ENCODE measurements around the gene CBFA2T3.

The CBFA2T3 gene

DNA sequence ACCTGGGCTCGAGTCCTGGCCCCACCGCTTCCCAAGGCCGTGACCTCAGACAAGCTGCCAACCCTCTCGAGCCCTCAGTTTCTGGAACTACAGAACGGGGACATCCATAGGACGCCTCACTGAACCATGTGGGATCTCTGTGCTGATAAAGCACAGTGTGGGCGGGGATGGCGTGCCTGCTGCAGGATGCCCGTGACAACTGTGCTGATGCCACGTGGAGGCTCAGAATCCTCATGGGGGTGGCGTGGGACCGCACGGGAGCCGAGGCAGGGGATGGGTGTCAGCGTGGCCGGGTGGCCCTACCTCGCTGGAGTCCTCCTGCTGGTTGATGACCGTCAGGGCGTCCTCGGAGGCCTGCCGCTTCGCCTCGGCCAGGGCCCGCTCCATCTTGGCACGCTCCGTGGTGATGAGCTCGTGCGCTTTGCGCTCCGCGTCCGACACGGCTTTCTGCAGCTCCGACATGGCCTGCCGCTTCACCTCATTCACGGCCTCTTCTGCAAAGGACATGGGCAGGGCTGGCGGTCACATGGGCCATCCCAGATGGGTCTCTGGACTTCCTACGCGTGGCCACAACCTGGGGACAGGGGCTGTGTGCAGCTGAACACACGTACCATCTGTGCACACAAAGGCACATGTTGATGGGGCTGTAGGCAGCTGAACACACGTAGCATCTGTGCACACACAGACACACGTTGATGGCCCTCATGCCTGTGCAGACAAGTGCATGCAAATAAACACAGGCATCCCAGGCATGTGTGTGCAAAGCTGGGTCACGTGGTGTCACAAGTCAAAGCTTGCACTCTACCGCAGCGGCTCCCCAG lies 97.8 kb downstream of the CBFA2T3 start:
- no peak for DNase-seq (ENCODE audit: low read depth, low spot score)

DNA sequence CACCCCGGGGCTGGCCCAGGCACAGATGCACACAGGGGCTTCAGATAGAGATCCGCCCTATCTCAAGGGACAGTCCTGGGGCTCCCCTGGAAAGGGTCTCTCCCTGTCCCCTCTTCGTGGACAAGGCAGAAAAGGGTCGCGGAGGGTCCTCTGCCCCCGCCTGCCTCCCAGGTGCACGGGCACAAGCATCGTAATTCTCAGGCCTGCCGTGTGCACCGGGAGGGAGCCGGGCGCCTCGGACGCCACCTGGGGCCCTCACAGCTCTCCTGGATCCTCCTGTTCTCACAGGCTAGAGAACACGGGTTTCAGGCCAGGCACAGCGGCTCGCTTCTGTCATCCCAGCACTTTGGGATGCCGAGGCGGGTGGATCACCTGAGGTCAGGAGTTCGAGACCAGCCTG lies 98.7 kb downstream of the CBFA2T3 start:
- DNase-seq (ENCODE audit: low read depth, low spot score) = no peak

DNA sequence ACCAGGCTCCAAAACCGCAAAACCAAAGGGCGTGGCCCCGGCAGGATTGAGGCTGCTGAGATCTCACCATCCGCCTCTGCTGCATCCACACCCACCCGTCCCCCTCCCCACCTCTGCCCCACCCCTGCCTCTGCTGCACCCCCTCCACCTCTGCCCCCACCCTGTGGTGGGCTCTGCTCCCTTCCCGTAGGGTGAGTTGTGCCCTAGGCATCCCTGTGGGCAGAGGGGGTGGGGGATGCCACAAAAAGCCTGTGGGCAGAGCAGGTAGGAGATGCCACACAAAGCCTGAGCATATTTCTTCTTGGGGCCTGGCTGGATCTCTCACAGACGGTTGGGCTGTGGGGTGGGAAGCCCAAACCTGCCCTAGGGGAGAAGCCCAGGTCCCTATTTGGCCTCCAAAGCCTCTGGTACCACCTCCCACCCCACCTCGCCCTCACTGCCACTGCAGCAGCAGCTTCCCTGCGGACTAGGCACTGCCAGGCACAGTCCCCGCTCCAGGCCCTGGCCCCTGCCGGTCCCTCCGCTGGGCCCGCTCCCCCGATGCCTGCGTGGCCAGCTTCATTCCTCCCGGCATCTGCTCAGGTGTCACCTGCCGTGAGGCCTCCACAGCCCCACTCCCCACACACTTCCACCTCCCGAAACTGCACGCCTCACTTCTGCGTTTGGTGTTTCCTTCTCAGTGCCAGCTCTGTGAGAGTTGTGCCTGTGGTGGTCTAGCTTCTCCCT lies 99.3 kb downstream of the CBFA2T3 start:
- no peak for DNase-seq (ENCODE audit: low read depth, low spot score)

DNA sequence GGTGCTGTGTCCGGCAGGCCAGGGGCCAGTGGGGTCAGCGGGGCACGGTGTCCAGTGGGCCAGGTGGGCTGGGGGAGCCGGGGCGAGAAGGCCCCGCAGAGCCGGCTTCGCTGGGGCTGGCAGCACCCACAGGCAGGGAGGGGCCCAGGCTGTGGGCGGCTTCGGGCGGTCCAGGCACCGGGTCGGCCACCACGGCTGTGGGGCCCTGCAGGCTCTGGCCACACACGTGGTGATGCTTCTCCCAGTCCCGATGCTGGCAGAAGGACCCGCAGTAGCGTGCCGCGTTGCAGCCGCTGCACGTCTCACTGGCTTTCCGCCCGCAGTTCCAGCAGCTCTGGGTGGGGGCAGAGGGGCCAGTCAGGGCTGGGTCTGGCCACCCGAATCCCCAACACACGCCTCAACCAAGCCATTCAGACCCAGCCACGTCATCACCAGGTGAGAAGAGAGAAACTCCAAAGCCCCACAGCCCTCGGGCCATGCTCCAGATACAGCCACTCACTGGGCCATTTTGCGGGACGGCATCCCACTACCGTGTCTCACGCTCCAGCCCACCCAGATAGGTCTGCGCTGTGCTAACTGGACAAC lies 100.0 kb downstream of the CBFA2T3 start:
- DNase-seq (ENCODE audit: low read depth, low spot score) = no peak

DNA sequence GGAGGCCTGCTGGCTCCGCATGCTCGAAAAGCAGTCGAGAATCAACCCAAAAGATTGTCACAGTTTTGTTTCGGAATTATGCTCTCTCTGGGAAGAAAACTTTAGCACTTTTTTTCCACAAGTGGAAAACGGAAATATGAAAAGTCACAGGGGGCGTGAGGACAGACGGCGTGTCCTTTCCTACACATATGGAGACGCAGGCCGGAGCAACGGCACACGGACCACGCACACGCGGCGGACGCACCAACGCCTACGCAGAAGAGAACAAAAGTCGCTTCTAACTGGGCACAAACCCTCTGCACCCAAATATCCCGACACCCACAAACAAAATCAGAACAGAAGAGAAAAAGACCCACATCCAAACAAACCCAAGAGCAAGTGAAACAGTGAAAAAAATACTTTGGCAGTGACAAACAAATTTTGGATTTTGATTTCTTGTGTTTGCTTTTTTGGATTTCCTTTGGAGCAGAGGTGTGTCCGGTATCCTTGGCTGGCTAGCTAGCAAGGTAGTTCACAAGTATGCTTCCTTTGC lies 101.2 kb downstream of the CBFA2T3 start:
- no peak for DNase-seq (ENCODE audit: low read depth, low spot score)

DNA sequence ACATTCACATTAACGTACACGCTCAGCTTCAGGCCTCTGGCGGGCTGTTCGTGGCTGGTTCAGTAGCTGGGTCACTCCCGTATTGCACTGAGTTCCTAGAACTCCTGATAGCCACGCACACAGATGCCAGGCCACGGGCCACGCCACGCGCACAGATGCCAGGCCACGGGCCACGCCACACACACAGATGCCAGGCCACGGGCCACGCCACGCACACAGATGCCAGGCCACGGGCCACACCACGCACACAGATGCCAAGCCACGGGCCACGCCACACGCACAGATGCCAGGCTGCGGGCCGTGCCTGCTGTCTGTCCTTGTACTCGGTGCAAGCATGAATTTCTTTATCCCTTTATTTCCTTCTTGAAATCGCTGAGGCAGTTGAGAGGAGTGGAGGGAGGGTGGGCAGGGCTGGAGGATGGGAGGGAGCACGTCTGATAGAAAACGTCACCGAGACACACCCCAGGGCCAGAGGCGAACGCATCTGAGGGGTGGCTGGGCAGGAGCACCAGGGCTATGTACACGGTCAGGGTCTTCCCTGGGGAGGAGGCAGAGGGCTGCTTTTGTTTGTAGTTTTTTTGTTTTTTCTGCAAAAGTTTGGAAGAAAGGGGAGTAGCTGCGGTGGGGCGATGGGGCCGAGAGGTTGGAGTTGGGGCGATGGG lies 101.9 kb downstream of the CBFA2T3 start:
- no peak for DNase-seq (ENCODE audit: low read depth, low spot score)

DNA sequence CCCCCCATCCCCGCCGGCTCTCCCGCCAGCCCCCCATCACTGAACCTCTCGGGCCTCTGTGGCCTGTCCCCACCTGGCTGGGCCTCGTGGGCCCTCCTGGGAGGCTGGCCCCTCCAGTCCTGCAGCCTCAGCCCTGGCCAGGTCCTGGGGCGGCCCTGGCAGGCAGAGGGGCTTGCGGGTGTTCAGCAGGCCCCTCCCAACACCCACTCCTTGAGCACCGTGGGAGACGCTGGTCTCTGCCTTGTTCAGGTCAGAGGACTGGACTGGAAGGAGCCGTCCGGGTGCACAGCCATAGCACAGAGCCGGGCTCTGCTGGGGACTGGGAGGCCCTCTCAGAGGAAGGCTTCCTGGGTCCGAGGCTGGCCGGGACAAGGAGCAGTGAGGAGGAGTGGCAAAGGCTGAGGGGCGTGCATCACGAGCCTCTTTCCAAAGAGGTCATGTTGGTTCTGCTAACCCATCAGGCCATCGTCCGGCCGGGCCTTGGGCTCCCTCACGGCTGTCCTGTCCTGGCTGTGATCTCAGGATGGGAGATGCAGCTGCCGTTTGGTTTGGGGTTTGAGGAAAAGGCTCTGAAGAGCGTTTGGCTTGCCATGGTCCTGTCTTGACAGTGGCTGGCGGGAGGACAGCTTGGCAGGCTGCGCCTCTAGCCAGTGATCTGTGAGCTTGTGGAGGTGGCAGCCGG lies 104.2 kb downstream of the CBFA2T3 start:
- no peak for DNase-seq (ENCODE audit: low read depth, low spot score)

DNA sequence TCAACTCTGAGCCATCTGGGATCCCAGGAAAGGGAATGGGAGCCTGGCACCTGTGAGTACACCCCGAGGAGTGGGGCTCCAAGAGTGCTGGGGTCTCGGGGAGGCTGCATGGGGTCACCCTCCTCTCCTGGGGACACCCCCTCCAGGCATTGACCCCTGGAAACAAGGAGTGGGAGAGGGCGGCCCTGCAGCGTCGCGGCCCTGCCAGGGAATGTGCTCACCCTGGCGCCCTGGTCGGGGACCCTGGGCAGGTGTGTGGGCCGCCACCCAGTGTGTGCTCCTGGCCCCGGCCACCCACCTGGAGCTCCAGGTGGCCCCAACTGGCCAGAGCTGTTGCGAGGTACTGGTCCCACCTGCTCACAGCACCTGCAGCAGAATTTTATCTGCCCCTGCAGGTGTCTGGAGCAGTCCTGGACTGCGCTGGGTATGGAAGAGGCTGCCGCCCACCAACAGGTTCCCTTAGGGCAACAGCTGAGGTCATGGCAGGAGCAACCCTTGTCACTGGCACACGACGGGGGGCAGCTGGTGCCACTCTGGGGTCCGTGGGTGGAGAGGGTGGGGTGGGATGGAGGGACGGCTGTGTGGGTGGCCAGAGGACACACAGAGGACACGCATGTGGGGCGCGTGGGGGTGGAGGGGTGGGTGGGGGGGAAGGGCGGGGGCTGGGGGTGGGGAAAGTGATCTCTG lies 105.1 kb downstream of the CBFA2T3 start:
- DNase-seq (ENCODE audit: low read depth, low spot score) = no peak

DNA sequence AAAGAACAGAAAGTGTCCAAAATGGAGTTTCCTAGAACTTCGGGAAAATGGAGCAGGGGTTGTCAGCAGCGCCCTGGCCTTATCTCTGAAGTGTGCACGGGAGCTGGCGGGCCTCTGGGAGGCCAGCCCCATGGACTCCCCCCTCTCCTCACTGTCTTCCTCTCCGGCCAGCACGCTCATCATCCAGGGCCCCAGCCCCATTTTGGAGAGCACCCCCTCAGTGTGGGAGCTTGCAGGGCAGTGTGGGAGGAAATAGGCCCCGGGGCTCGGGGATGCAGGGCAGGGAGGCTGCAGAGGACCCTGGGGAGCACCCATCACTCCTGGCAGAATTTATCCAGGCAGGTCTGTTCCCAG lies 105.7 kb downstream of the CBFA2T3 start:
- DNase-seq (ENCODE audit: low read depth, low spot score) = no peak

DNA sequence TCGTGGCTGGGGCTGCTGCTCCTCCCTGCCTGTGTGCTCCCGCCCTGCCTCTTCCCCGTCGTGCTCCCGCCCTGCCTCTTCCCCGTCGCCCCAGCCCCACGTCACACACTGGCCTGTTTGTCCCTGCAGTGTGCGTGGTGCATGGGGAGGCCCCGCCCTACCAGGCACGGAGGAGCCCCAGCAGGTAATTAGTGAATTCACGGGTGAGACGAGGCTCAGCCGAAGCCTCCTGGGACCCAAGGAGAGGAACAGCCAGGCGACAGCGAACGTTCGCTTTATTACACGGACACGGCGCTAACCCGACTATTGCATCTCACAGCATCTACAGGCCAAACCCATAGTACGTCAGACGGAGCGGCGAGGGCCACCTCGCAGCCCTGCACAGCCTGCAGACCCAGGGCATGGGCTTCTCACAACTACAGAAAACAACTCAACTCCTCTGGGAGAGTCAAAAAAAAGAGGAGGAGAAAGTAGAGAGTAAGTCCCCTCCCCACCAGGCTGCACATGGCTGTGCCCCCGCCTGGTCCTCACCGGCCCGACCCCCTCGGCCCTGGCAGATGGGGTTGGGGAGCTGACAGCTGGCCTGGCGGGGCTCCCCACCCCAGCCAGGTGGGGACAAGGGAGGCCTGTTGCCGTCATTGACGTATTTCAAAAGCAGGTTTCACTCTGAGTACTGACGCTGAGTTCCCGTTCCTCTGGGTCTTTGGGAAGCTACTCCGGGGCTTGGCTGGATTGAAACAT lies 106.2 kb downstream of the CBFA2T3 start:
- no peak for DNase-seq (ENCODE audit: low read depth, low spot score)

DNA sequence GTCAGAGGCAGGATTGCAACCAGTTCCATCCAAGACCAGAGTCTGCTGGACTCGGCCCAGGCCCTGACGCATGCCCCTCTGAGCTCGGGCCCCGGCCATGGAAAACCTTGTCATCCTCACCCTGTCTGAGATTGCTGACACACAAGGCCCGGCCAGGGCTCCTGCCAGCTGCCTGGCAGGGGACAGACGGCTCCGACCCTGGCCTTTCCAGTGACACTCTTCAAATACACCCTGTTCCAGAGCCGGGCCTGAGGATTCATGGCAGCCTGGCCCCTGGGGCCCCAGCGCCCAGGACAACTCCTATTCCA lies 107.4 kb downstream of the CBFA2T3 start:
- no peak for DNase-seq (ENCODE audit: low read depth, low spot score)

DNA sequence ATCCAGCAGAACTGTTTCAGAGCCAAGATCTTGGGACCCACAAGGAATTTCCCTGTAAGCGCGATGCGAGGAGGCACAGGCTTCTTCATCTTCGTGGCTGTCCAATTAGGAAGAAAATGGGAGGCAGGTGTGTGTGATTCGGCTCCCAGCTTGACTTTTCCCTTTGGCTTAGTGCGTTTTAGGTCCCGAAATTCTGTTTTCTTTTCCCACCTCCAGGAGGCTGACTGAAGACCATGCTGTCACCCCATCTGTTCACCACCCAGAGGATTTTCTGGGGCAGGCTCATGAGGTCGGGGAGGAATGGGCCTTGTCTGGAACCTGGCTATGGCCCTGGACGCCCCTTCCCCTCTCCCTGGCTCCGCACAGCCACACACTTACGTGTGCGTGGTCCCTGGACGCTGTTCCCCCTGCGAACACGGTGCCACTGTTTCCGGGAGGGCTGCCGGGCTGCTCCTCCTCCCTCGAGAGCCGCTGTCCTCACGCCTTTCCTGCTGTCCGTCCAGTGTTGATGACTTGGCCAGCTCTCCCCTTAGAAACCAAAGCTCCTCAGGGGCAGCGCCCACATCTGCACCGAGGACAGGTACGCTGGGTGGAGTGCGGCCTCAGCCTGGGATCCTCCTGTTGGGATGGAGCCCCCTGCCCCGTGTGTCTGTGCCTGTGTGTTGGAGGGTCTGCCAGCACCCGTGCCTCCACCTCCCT lies 107.9 kb downstream of the CBFA2T3 start:
- no peak for DNase-seq (ENCODE audit: low read depth, low spot score)

DNA sequence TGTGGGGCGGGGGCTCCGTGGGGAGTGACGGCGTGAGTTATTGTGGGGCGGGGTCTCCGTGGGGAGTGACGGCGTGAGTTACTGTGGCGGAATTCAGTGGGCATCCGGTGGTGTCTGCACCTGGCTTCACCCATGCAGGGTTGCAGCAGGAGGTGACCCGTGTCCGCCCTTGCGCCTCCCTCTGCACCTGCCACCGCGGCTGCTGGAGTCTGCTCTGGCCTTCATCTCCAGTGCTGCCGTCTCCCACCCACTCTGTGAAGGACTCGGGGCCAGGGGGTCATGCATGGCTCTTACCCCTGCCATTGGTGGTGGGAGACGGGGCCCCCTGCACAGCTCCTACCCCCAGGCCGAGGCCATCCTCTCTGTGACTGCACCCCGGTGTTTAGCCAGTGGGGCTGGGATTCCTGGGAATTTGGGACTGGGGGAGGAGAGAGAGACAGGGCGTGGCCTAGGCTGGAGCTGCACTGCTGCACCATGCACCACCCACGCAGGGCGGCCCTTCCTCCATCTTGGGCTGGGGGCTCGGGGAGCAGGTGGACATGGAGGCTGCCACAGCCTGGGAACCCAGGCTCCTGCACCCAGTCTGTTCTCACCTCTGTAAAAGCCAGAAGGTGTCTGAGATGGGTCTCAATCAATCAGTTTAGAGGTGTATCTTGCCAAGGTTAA lies 109.3 kb downstream of the CBFA2T3 start:
- no peak for DNase-seq (ENCODE audit: low read depth, low spot score)

DNA sequence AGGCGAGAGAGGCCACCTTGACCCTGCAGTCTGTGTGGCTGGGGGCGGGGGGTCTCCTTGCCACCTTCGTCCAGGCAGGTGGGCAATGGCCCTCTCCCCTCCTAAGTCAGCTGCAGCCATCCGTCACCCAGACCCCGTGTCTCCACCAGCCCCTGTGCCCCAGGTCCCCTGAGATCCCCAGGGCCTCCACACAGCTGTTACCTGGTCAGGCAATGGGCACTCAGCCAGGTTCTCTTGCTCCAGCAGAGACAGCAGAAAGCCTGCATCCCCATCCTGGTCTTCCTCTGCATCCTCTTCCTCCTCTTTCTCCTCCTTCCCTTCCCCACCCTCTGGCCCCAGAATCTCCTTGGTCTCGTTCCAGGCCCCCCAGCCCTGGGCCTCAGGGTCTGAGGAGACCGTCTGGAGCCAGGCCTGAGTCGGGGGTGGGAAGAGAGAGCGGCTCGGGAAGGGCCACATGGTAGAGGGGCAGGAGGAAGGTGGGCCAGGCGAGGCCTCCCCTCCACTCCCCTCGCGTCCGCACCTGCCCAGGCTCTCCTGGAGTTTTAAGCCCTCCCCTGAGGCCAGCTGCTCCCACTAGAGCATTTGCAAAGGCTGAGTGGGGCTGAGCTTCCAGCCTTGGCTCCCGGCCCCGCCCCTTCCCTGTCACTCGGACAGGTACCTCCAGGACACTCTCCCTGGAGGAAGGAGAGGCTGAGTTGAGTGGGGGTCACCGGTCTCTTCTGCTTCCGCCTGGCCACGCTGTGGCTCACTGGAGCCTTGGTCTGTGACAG lies 110.7 kb downstream of the CBFA2T3 start, which contains the start of gene PABPN1L:
Gene PABPN1L (minus strand): TSS at position 510 of the 770 bp plus-strand sequence. CDS start 54 bp downstream, at position 456.
- no peak for DNase-seq (ENCODE audit: low read depth, low spot score)

DNA sequence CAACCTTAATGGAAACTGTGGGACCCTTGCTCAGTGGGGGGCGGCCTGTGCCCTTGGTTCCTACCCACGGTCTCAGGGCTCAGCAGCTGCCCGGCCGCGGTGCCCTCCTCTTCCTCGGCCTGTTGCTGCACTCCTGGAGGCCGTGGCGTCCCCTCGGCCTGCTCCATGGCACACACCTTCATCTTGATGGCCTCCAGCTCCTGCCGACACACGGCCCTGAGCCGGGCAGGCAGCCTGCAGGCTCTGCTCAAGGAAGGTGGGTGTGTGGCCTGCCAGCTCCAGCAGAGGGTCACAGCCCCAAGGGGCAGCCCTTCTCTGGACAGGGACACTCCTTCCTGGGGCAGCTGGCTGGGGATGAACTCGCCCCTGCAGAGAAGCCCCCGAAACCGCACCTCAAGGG lies 111.3 kb downstream of the CBFA2T3 start:
- no peak for DNase-seq (ENCODE audit: low read depth, low spot score)

DNA sequence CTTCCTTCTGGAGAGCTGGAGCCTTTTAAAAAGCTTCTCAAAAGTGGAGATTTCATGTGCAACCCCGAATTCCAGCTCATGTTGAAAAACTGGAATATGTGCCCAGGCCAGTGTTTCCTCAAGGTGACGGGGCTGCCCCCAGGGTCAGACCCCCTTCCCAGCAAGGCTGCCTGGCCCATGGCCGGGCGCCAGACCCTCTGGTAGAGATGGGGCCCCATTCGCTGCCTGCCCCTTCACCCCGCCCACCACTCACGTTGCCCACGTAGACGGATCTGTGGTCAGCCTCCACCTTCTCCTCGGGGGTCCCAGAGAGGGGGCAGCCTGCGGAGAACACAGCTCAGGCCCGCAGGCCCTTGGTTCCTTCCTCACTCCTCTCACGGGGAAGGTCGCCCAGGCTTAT lies 111.7 kb downstream of the CBFA2T3 start:
- no peak for DNase-seq (ENCODE audit: low read depth, low spot score)

DNA sequence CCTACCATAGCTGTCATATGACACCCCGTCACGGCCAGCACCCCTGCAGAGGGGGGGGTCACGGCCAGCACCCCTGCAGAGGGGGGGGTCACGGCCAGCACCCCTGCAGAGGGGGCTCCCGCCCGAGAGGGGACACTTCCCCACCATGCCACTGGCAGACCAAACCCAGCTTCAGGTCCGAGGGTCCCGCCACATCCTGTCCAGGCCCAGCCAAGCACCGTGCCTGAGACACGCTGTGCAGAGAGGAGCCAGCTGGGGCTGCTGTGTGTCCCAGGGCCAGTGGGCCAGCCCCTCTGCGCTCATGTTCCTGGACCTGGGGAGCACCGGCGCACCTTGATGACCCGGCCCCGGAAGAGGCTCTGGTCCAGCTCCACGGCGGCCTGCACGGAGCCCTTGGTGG lies 112.5 kb downstream of the CBFA2T3 start:
- DNase-seq (ENCODE audit: low read depth, low spot score) = no peak

DNA sequence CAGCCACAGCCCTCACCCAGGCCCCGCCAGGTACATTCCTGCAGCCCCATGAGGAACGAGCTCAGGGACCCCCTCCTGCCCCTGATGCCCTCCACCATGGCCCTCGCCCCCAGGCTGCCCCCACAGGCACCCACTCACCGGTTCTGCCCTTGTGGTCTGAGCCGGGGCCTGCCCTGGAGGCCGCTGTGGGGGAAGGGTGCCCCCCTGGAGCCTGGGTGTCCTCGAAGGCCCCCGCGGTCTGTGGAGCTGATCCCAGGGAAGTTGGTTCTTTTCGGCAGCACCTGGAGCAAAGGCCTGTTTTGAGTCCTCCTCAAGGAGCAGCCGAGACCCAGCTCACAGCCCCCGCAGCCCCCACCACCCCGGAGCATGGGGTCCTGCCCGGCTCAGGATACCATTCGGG lies 112.9 kb downstream of the CBFA2T3 start:
- no peak for DNase-seq (ENCODE audit: low read depth, low spot score)
